H1 (cell line): ENCODE results near the gene BCL2L11.

Experiments
- CTCF ChIP-seq, 3 experiments: IDR thresholded peaks; 1 replicate in 2 of 3; 2 replicates in 1 of 3; pipeline versions ENCODE4 v1.5.1 to v1.6.1; 2011; ENCODE audit warnings: low read length in 3 of 3, mild to moderate bottlenecking in 3 of 3, inconsistent platforms in 2 of 3, low read depth in 1 of 3, moderate library complexity in 1 of 3; ENCODE audit not compliant: insufficient read depth in 1 of 3; ENCODE audit errors: control extremely low read depth in 1 of 3
- EZH2 ChIP-seq: fragments of 200-600 bp; sonication (generic); IDR thresholded peaks from 2 replicates; pipeline ENCODE4 v1.7.1; 2012; ENCODE audit warnings: low read depth, mild to moderate bottlenecking, moderate library complexity, low read length, inconsistent platforms; ENCODE audit not compliant: severe bottlenecking
- NANOG ChIP-seq: IDR thresholded peaks from 2 replicates; pipeline ENCODE4 v1.6.1; 2011; ENCODE audit warnings: low read length, low read depth, mild to moderate bottlenecking, inconsistent platforms; ENCODE audit not compliant: insufficient read depth, poor library complexity, severe bottlenecking
- TAF7 ChIP-seq: optimal IDR thresholded peaks from 2 replicates; pipeline ENCODE3; 2011; ENCODE audit warnings: low read depth, mild to moderate bottlenecking, inconsistent platforms, low read length, moderate library complexity, borderline replicate concordance

GRCh38 chr2:111200333-111200881 is 79.7 kb downstream of the BCL2L11 start:
- TF ChIP-seq NANOG (no peak), EZH2 (no peak), CTCF (IDR thresholded peaks at IDR 0.05; ENCODE audit: control extremely low read depth in 1 of 3, insufficient read depth in 1 of 3, low read depth in 1 of 3, low read length in 3 of 3) (no peak), TAF7 (no peak)
